GM08714 (cell line): Measurements from ENCODE around the gene C16orf87.
"Not testable (repeated sequence)": the region's sequence is repeated elsewhere in the genome, so short reads cannot be mapped to it uniquely, and the experiment has no call there.

Experiments
- H3K4me3 ChIP-seq: fragments of 200-500 bp; sonication (Bioruptor generic); 2 replicates; pipeline ENCODE4 v1.5.1; 2014; ENCODE audit warnings: mild to moderate bottlenecking, low read length, inconsistent platforms
- ZNF274 ChIP-seq: IDR thresholded peaks from 2 replicates; pipeline ENCODE4 v1.6.1; 2012; ENCODE audit warnings: mild to moderate bottlenecking, low read depth, low read length

The C16orf87 gene

GRCh38 chr16:46796764-46797269 lies 34.2 kb downstream of the C16orf87 start:
- no peak overlapping the region for H3K4me3 ChIP-seq
- TF ChIP-seq ZNF274, result no peak

- no peak for TF ChIP-seq ZNF274
- no peak overlapping the region for H3K4me3 ChIP-seq
Measured at GRCh38 chr16:46793841-46794240, 37.1 kb downstream of the C16orf87 start.

GRCh38 chr16:46790599-46791270 lies 40.2 kb downstream of the C16orf87 start:
- TF ChIP-seq ZNF274, result no peak
- H3K4me3 ChIP-seq, result peak overlapping the region; percentile 71; the same call in 1 of the 2 replicates

GRCh38 chr16:46789499-46790414 lies 41.2 kb downstream of the C16orf87 start:
- H3K4me3 ChIP-seq, result peak overlapping the region; percentile 71; the same call in 1 of the 2 replicates
- TF ChIP-seq ZNF274, result no peak

GRCh38 chr16:46788891-46789474 lies 42.0 kb downstream of the C16orf87 start:
- no peak overlapping the region; the same call in 1 of the 2 replicates for H3K4me3 ChIP-seq
- TF ChIP-seq ZNF274, result no peak

GRCh38 chr16:46787909-46788308 lies 43.1 kb downstream of the C16orf87 start:
- H3K4me3 ChIP-seq, result no peak overlapping the region; the same call in 1 of the 2 replicates
- TF ChIP-seq ZNF274, result no peak

GRCh38 chr16:46785076-46785845 lies 45.7 kb downstream of the C16orf87 start:
- no peak overlapping the region; the same call in 1 of the 2 replicates for H3K4me3 ChIP-seq
- no peak for TF ChIP-seq ZNF274

GRCh38 chr16:46784569-46784968 lies 46.4 kb downstream of the C16orf87 start:
- H3K4me3 ChIP-seq, result not testable (repeated sequence)

GRCh38 chr16:46783800-46784199 lies 47.2 kb downstream of the C16orf87 start:
- H3K4me3 ChIP-seq, result no peak overlapping the region
- no peak for TF ChIP-seq ZNF274

GRCh38 chr16:46782320-46782719 lies 48.7 kb downstream of the C16orf87 start:
- H3K4me3 ChIP-seq, result no peak overlapping the region
- no peak for TF ChIP-seq ZNF274

GRCh38 chr16:46777804-46778203 lies 53.2 kb downstream of the C16orf87 start:
- no peak overlapping the region for H3K4me3 ChIP-seq
- TF ChIP-seq ZNF274, result no peak

GRCh38 chr16:46775214-46775613 lies 55.8 kb downstream of the C16orf87 start:
- no peak for TF ChIP-seq ZNF274
- H3K4me3 ChIP-seq, result no peak overlapping the region

- no peak overlapping the region for H3K4me3 ChIP-seq
- TF ChIP-seq ZNF274, result no peak
Measured at GRCh38 chr16:46774743-46775177, 56.2 kb downstream of the C16orf87 start.

GRCh38 chr16:46772463-46772862 lies 58.5 kb downstream of the C16orf87 start:
- no peak for TF ChIP-seq ZNF274
- H3K4me3 ChIP-seq, result no peak overlapping the region
